ENCODE data around the gene APH1A.
"Not testable (repeated sequence)": the region's sequence is repeated elsewhere in the genome, so short reads cannot be mapped to it uniquely, and the experiment has no call there.

Gene APH1A

DNA sequence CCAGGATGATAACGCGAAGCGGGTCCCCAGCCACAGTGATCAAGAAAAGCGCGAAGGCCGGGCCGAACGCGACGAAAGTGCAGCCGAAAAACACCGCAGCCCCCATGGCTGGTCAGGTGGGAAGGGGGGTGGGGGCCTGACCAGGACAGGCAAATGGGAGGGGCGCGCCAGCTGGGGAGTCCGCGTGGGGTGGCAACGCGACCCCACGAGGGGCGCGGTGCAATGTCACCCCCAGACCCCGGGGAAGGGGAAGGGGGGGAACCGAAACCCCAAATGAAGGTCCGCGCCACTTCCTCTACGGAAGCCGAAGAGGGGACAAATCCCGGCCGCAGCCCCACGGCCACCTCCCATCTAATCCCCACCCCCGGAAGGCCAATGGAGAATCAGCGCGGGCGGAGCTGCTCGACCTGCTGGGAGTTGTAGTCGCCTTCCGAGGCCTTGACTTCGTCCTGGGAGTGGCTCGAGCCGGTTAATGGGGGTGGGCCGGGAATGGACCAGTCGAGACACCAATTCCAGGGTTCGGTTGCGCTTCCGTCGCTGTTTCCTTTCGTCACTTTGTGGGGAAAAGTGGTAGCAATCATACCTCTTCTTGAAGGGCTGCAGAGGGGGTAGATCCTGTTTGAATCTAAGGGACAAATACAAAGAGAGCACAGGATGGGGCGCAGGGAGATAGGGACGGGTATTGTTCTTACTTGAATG is at the start of gene APH1A:
TSS of gene APH1A (minus strand) at position 312 of the 699 bp plus-strand sequence. CDS start at position 106, 206 bp downstream.
- DNase-seq, result peak; percentile 96
- ATAC-seq, result peak; percentile 98

DNA sequence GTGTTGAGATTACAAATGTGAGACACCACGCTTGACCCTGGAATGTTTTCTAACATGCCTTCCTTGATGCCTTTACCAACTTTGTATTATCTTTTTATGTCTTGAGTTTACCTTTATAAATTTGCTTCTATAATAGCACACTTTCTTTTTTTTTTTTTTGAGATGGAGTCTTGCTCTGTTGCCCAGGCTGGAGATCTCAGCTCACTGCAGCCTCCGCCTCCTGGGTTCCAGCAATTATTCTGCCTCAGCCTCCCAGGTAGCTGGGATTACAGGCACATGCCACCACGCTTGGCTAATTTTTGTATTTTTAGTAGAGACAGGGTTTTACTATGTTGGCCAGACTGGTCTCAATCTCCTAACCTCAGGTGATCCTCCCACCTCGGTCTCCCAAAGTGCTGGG is 45.9 kb upstream of the APH1A start:
- not testable (repeated sequence) for DNase-seq, ATAC-seq

DNA sequence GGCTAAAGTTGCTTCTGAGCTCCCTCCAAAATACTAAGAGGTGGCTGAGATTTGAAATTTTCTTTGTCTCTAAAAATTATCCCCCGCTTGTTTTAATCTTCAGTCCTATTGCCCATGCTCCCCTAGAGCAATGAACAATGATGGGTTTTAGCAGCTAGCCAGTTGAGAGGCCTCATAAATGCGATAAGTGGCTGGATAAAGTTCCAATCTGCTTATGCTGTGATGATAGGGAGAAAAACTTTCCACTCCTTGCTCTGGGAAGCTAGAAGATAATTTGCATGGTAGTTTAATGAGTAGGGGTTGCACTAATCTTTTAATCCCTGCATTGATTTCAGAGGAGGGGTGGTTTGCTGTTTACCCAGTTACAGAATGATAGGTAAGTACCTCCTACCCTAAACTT is 42.9 kb upstream of the APH1A start:
- ATAC-seq (no peak), DNase-seq (no peak)

DNA sequence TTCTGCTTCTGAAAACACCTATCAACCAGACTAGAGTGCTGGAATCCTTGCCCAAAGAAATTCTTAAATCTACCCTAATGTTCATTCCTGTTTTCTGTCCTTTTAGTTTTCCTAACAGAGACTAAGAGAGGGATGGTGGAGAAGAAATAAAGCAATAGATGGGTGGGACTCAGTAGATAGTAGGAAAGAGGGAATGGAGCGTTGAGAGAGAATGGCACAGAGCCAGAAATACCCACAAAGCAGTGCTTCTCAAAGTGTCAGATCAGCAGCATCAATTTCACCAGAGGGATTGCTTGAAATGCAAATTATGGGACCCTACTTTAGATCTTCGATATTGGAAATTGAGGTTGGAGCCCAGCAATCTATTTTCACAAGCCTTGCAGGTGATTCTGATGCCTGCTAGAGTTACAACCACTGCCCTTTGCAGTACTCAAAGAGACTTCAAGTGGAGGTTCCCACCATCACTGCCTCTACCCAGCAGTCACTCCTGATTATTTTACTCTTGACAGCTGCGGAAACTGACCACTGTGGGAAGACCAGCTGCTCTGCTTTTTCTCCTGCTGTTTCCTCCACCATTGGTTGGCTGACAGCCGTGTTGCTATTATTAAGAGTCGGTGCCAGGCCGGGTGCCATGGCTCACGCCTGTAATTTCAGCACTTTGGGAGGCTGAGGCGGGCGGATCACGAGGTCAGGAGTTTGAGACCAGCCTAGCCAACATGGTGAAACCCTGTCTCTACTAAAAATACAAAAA is 41.1 kb upstream of the APH1A start:
- ATAC-seq, result no peak
- no peak for DNase-seq

DNA sequence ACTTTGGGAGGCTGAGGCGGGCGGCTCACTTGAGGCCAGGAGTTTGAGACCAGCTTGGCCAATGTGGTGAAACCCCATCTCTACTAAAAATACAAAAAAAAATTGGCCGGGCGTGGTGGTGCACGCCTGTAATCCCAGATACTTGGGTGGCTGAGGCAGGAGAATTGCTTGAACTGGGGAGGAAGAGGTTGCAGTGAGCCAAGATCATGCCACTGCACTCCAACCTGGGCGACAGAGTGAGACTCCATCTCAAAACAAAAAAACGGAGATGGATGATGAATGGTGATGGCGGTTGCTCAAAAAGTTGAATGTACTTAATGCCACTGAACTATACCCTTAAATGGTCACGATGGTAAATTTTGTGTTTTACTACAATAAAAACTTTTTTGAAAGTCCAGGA is 39.8 kb upstream of the APH1A start:
- ATAC-seq, result not testable (repeated sequence)

DNA sequence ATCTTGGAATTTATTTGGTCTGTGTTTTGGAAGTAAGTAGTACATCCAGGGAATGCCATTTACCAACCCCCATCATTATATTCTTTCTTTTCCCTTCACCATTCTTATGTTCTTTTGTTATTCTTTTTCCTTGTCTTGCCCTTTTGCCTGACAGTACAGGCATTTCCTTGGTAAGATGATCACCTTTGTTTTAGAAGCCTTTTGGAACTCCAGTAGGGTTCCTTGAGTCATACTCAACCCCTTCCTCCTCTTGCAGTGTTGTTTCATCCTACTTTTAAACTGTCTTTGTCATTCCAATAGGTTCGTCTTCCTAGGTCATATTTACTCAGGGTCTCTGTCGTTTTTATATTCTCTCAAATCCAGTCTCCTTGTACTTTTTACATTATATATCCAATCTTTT is 34.1 kb upstream of the APH1A start:
- ATAC-seq, result no peak
- no peak for DNase-seq

More for the DNA sequence above, 39.8 kb upstream of the APH1A start:
- not testable (repeated sequence) for DNase-seq

DNA sequence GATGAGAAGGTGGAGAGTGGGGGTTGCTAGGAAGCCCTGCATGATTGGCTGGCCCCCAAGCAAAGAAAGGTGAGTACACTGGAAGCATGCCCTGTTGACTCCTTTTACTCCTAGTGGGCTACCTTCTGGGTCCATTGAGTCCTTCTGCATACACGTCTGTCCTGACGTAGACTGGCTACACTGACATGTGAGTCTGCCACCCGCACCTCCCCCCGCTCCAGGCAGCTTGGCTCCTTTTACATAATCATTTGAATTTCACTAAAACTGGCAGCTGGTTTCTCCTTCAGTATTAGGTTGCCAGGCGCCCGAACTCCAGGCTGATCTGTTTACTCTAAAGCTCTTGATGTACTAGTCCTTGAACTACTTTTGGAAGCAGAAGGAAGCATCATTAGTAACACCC is 33.5 kb upstream of the APH1A start:
- no peak for DNase-seq
- ATAC-seq, result no peak

DNA sequence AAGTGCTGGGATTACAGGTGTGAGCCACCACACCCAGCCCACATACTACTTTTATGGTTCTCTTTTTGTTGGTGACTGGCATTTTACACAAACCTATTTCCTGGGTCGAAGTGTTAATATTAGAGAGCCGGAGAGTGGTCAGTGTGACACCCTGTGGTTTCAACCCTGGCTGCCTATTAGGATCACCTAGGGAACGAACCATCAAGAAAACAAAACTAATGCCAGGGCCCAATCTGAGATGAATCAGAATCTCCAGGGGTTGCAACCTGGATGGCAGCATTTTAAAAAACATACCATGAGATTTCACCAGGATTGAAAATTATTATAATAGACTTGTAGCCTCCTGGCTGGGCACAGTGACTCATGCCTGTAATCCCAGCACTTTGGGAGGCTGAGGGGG is 30.9 kb upstream of the APH1A start:
- ATAC-seq (no peak), DNase-seq (no peak)

DNA sequence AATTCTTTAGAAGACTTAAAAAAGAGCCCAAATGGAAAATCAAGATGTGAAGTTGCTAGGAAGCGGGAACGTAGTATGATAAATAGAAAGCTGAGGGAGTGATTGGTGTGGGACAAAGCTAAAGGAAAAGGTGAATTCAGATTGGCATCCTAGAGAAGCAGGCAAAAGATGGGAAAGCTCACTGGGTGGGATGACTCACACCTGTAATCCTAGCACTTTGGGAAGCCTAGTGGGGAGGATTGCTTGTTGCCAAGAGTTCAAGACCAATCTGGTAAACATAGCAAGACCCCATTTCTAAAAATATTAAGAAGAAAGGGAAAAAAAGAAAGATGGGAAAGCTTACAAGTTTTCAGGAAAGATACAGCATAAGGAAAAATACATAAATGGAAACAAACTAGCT is 26.7 kb upstream of the APH1A start:
- no peak for ATAC-seq

DNA sequence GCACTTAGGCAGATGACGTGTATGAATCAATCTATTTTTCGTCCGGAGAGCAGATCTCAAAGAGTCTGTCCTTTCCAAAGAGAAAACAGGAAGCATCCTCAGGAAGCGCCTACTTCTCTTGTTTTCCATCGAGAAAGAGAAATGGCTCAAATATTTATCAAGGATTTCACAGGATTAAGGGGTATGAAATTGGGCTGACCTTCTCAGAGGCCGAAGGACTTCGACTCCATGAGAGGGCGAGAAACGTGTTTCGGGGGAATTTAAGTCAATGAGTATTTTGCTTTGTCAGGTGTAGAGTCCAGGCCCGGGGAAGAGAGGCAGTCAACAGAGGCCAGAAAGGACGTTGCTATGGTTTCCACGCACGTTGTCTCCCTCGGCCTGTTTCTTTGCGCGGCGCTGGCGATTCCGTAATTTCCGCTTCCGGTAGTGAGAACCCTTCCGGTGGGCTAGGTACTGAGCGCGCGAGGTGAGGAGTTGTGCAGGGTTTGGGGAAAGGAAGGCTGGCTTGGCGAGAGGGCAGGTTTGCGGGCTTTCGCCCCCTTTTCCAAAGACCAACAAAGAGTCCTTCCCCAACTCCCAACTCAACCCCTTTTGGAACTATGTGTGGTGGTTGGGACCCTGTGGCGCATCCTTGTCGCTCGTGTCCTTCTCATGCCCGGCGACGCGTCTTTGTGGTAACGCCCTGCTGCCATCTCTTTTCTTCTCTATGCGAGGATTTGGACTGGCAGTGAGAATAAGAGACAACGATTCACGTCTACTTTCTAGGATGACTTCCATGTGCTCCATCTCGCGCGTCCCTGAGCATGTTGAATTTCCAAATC is 24.8 kb upstream of the APH1A start, which contains the start of gene MRPS21:
TSS of gene MRPS21 (plus strand) at position 429 of the 821 bp plus-strand sequence. CDS start 506 bp downstream, outside the sequence.
- peak; percentile 100 for ATAC-seq

More for the DNA sequence above, 26.7 kb upstream of the APH1A start:
- no peak for DNase-seq

DNA sequence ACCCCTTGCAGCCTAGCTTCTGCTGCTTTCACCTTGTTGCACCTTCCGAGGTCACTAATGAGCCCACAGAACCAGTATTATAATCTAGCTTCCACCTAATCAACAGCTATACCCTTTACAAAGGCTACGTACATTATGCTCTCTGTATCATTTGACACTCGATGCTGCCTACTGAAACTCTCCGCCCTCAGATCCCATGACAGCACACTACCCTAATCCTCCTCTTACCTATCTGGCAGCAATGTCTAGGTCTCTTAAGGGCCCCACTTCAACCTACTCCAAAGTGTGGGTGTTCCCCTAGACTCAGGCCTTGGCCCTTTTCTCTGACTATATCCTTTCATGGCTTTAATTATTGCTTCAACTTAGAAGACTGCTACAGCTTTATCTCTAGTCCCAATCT is 20.0 kb upstream of the APH1A start:
- DNase-seq (no peak), ATAC-seq (no peak)

More for the DNA sequence above, 24.8 kb upstream of the APH1A start, which contains the start of gene MRPS21:
- peak; percentile 89 for DNase-seq

DNA sequence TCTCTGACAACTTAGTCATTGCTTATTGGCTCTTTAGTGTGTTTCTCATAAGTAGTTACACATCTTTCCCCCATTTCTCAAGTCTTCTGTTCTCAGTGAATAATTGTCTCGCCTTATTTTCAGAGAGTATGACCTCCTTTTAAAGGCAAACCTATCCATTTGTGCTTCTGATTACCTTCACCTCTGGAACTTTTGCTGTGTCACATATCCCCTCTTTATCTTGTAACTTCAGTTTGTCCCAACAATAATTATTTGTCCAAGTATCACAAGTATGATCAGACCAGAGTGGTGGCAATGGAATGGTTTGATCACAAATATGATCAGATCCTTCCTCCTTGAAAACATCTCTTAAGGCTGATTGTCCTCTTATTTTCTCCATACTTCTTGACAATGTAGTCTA is 19.6 kb upstream of the APH1A start:
- DNase-seq (no peak), ATAC-seq (no peak)

DNA sequence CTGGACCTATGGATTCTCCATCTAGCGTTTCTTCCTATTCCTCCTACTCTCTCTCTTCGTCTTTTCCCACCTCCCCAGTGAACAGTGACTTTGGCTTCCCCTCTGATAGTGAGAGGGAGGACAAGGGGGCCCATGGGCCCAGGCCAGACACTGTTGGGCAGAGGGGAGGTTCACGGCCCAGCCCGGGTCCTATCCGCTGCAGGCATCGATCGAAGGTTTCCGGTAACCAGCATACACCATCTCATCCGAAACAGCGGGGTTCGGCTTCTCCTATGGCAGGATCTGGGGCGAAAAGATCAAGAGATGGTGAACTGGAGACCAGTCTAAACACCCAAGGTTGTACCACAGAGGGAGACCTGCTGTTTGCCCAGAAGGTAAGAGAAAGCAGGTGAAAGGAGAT is 14.4 kb upstream of the APH1A start:
- DNase-seq, result no peak
- no peak for ATAC-seq

DNA sequence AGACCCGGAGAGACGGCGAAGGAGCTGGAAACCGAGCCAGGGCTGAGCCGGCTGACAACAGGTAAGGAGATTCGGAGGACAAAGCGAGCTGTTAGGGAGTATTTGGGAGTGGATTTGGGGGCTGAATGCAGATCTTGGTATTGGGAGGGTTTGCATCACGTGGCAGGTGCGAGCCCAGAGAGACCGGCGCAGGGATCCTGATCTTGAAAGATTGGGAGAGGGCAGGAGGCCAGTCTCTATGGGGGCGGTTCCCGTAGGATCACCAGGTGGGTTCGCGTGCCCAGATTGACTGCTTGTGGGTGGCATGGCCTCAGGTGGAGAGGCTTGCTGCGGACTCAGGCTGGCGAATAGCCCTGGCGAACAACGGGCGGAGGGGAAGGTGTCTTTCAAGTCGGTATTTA is 13.7 kb upstream of the APH1A start:
- ATAC-seq, result no peak
- DNase-seq, result no peak

DNA sequence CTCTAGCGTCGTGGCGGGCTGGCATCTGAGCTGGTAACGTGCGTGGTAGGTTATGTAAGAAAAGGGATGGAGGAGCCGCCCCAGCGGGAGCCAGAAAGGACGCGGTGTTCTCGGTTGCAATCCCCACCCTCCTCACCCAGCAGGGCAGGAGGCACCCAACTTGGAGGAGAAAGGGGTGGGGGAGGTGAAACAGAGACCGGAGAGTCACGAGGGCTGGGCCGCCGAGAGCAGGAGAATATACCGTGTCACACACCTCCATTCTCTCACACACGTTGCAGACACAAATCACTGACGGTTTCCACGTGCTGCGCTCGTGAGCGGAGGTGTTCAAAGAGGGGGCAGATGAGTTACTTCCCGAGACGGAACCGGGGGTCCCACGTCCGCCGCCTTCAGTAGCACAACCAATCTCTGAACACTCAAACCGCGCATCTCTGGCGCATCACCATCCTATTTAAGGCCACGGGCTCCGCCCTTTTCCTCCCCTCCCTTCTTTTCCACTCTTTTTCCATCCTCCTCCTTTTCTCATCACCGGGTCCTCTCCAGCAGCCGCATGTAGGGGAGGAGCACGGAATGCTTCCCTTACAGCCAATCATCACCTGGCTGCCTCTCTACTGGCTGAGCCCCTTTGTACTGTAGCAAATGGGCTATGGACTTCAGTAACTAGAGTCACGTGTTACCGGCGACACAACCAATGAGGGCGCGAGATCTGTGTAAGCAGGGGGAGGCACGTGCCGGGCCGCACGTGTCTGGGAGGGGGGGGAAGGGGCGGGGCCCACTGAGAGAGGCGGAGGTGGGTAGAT is 13.1 kb upstream of the APH1A start, which contains the start of gene CIART:
TSS of gene CIART (plus strand) at position 797 of the 800 bp plus-strand sequence. CDS start 714 bp downstream, outside the sequence.
- DNase-seq (peak; percentile 75), ATAC-seq (peak; percentile 96)

DNA sequence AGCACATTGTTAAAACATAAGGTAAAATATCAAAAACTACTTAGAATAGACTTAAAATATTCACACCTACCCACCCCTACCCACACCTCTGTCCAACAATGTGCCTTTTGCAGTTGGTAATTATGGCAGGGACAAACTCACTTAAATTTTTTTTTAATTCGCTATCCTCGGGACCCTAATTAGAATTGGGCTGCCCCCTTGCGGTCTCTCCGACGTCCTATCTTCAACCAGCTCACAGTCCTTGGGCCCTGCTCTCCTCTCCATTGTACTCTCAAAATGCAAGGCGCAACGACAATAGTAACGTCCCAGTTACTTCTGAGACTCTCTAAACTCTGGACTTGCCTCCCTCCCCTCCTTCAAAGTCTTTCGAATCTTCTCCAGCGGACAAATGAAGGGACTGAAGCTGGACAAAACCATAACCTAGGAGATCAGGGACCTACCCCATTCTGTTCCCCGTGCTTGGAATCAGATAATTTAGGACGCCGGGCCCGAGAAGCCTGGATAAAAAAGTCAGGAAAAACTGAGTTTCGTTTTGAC is 12.5 kb upstream of the APH1A start:
- DNase-seq (peak; percentile 71), ATAC-seq (peak; percentile 52)

DNA sequence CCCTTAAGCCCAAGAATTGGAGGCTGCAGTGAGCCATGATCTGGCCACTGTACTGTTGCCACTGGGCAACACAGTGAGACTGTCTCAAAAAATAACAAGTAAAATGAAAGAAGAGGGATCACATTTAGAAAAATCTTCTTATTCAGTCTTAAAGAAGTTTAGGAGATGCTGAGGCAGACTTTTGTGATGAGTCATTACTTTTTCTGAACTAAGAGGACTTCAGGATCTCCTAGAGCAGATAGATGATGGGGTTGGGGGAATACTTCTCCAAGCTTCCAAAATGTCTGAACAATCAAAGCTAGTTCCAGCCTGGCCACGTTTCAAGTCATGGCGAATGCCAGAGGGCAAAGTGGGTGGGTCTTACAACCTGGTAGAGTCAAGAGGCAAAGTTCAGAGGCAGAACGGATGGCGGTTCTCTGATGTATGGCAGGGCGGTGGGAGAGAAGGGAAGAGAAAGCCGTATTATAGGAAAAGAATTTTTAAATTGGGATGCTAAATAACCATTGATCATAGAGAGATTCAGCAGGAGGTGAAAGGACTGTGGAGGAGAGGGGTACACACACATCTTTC is 11.4 kb upstream of the APH1A start:
- ATAC-seq (no peak), DNase-seq (no peak)

DNA sequence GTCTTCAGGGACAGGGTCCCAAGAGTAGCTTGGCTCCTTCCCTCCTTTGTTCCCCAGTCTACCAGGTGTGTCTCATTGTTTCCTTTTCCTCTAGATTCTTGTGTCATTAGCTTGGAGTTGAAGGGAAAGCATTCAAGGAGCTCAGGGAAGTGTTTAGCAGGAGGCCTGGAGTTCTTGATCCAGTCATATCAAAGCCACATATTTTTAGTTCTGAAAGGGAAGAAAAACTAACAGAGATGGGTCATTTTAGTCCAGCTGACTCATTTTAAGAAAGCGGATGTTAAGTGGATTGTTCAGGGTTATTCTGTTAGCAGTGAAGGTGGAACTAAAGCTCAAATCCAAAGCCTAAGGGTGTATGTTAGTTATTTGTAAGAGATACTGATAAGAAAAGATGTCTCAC is 4.5 kb upstream of the APH1A start:
- ATAC-seq, result no peak
- no peak for DNase-seq

DNA sequence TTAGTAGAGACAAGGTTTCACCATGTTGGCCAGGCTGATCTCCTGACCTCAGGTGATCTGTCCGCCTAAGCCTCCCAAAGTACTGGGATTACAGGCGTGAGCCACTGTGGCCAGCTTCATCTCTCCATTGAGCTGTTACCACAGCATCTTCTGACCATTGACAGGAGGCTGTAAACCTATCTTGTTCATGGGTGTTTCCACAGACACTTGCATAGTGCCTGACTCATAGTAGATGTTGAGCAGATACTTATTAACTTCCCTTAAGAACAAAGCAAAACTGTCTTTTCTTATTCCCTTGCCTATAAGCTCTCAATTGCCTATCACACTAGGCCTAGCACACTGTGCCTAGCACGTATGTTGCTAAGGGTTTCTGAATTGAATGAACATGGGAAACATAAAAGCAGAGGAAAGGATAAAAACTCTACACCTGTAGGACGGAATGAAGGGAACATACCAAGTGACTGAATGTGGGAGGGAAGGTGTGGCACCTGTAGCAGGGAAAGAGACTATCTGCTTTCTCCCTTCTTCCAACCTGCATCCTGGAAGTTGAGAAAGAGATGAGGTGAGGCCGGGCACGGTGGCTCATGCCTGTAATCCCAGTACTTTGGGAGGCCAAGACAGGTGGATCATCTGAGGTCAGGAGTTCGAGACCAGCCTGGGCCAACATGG is 2.6 kb upstream of the APH1A start:
- DNase-seq (no peak), ATAC-seq (no peak)

DNA sequence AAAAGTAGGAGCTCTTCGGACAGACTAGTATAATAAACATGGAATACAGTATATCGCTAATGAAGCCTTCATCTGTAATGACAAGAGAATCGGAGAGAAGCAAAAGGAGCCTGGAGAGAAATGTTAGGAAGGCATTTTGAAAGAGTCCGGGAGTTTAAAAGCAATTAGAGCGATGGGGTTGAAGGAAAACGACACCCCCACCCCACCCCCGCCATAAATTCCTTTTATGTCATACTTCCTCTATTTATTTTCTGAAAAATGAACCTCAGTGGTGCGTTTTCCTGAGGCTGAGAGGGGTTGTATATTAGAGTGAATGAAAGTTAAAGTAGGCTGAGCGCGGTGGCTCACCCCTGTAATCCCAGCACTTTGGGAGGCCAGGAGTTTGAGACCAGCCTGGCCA is 635 bp upstream of the APH1A start:
- no peak for DNase-seq
- ATAC-seq, result no peak
